ENCODE measurements around the gene GTF2IRD1.
"Not testable (repeated sequence)": the region's sequence is repeated elsewhere in the genome, so short reads cannot be mapped to it uniquely, and the experiment has no call there.

Gene GTF2IRD1

GRCh38 chr7:74453322-74454011 is at the start of gene GTF2IRD1:
GTF2IRD1 (plus strand) TSS chr7:74453906; CDS start chr7:74508081, 54,175 bp downstream.
- DNase-seq: peak; percentile 80

GRCh38 chr7:74404388-74404700 is 49.4 kb upstream of the GTF2IRD1 start:
- DNase-seq: no peak

- no peak for DNase-seq
Observed at GRCh38 chr7:74404741-74405140, 49.0 kb upstream of the GTF2IRD1 start.

- DNase-seq: peak; percentile 61 to 68
Observed at GRCh38 chr7:74405191-74405898, 48.4 kb upstream of the GTF2IRD1 start.

GRCh38 chr7:74405899-74406512 is 47.7 kb upstream of the GTF2IRD1 start:
- no peak for DNase-seq

GRCh38 chr7:74407958-74408357 is 45.7 kb upstream of the GTF2IRD1 start:
- DNase-seq: no peak

GRCh38 chr7:74409571-74409970 is 44.1 kb upstream of the GTF2IRD1 start:
- DNase-seq: no peak

- DNase-seq: no peak
Observed at GRCh38 chr7:74410772-74411171, 42.9 kb upstream of the GTF2IRD1 start.

GRCh38 chr7:74411571-74411970 is 42.1 kb upstream of the GTF2IRD1 start:
- DNase-seq: not testable (repeated sequence)

GRCh38 chr7:74412056-74412455 is 41.6 kb upstream of the GTF2IRD1 start:
- DNase-seq: no peak

GRCh38 chr7:74412603-74413002 is 41.1 kb upstream of the GTF2IRD1 start:
- DNase-seq: no peak

GRCh38 chr7:74414595-74415333 is 38.9 kb upstream of the GTF2IRD1 start:
- not testable (repeated sequence) for DNase-seq

- DNase-seq: peak; percentile 63 to 68
Observed at GRCh38 chr7:74417419-74417971, 36.2 kb upstream of the GTF2IRD1 start.

- no peak for DNase-seq
Observed at GRCh38 chr7:74418076-74418475, 35.6 kb upstream of the GTF2IRD1 start.

- no peak for DNase-seq
Observed at GRCh38 chr7:74418538-74418937, 35.2 kb upstream of the GTF2IRD1 start.

GRCh38 chr7:74419232-74419631 is 34.5 kb upstream of the GTF2IRD1 start:
- DNase-seq: not testable (repeated sequence)

GRCh38 chr7:74420006-74420405 is 33.7 kb upstream of the GTF2IRD1 start:
- DNase-seq: no peak

- DNase-seq: no peak
Observed at GRCh38 chr7:74424291-74424880, 29.3 kb upstream of the GTF2IRD1 start.

- no peak for DNase-seq
Observed at GRCh38 chr7:74428023-74428422, 25.7 kb upstream of the GTF2IRD1 start.

- DNase-seq: no peak
Observed at GRCh38 chr7:74429153-74429747, 24.5 kb upstream of the GTF2IRD1 start.

GRCh38 chr7:74430409-74430808 is 23.3 kb upstream of the GTF2IRD1 start:
- not testable (repeated sequence) for DNase-seq

- peak; percentile 34 to 41 for DNase-seq
Observed at GRCh38 chr7:74430961-74431466, 22.7 kb upstream of the GTF2IRD1 start.
